ENCODE measurements around the gene XRCC3. TPM values are rescaled to one million over a fixed set of nuclear protein-coding genes. Genes with fewer than 3 reads are reported as not detected.

The XRCC3 gene
- total and polyA plus RNA-seq, 2 of the 8 experiments (the other 6 are each of a cell fraction or from before 2014, with no cell fraction given): 36.9 to 41.8 TPM

- no peak overlapping the region for H3K4me2 ChIP-seq (ENCODE audit: insufficient read depth in 1 of 2, low read depth in 2 of 2, low read length in 2 of 2)
- H4K20me1 ChIP-seq (replicated peaks in 1 of 2; ENCODE audit: control insufficient read depth in 1 of 2, insufficient read depth in 2 of 2, low read length in 2 of 2): peaks cover 3 to 13% of the 10 kb centered on the region in 2 experiments
- no peak overlapping the region for H2AFZ ChIP-seq (ENCODE audit: low read length)
- no peaks in the 10 kb centered on the region for H3K4me1 ChIP-seq (replicated peaks in 1 of 4; ENCODE audit: control insufficient read depth in 3 of 4, insufficient read depth in 4 of 4, low read length in 3 of 4)
- H3K18ac ChIP-seq (ENCODE audit: extremely low read depth, low read length): no peak overlapping the region
- no peaks in the 10 kb centered on the region for H3K27me3 ChIP-seq (replicated peaks in 1 of 4; ENCODE audit: control insufficient read depth in 3 of 4, extremely low read depth in 1 of 4, insufficient read depth in 3 of 4, low read length in 3 of 4)
- H3K36me3 ChIP-seq (ENCODE audit: control insufficient read depth in 2 of 4, insufficient read depth in 4 of 4, low read length in 3 of 4): peaks cover 33 to 72% (median 50%) of the 10 kb centered on the region in 4 experiments
- FAIRE-seq (no peak), DNase-seq (ENCODE audit: low read depth in 1 of 2, low spot score in 2 of 2) (no peak)
- ChIA-PET POLR2A (ENCODE audit: partially characterized antibody) (interaction anchor here (1.1 to 1.6 kb wide), 3 partner anchors 23 to 32 kb away, joined by 3 to 4 read pairs (median 4); no protein-coding TSS in a partner anchor), CTCF (ENCODE audit: partially characterized antibody) (interaction anchor here (0.6 to 2.3 kb wide), 13 partner anchors 9 to 265 kb away, joined by 3 to 13 read pairs (median 3); no protein-coding TSS in a partner anchor)
- no peak overlapping the region for H2BK12ac ChIP-seq (ENCODE audit: low read depth, low read length)
- H4K8ac ChIP-seq (ENCODE audit: extremely low read depth, insufficient read depth, low read length): no peak overlapping the region
- H3K9ac ChIP-seq (replicated peaks in 1 of 4; ENCODE audit: extremely low read depth in 1 of 4, low read depth in 3 of 4, low read length in 3 of 4): no peak overlapping the region
- no peak overlapping the region for H3K4me3 ChIP-seq (ENCODE audit: extremely low read depth in 1 of 4, insufficient read depth in 2 of 4, low read depth in 3 of 4, low read length in 4 of 4)
- no peaks in the 10 kb centered on the region for H3K9me3 ChIP-seq (ENCODE audit: insufficient read depth in 2 of 2, low read depth in 1 of 2, low read length in 1 of 2)
- no peak overlapping the region for H3K23ac ChIP-seq (ENCODE audit: insufficient read length)
- H2BK15ac ChIP-seq (ENCODE audit: low read length): no peak overlapping the region
- H3K27ac ChIP-seq (ENCODE audit: low read depth, low read length): no peak overlapping the region
- H4K5ac ChIP-seq (ENCODE audit: insufficient read length, low read depth, low read length): no peak overlapping the region
- no peak overlapping the region for H2BK20ac ChIP-seq (ENCODE audit: low read length)
- H3K23me2 ChIP-seq (ENCODE audit: low read depth, low read length): no peaks in the 10 kb centered on the region
- 89% methylated on average over 17 of the region's 17 CpGs; no CpG with 5 or more reads in 1 of the 2 experiments for WGBS, 2 experiments (ENCODE audit: extremely low coverage in 1 of 2, insufficient coverage in 1 of 2, insufficient read length in 1 of 2, insufficient replicate concordance in 2 of 2, low coverage in 1 of 2, low lambda C conversion rate in 2 of 2, missing lambda C conversion rate in 1 of 2)
- no peak overlapping the region for H3K56ac ChIP-seq (replicated peaks; ENCODE audit: insufficient read length, low read depth, low read length)
- H2AK5ac ChIP-seq (ENCODE audit: low read depth, low read length): no peak overlapping the region
- H3K79me2 ChIP-seq (ENCODE audit: control insufficient read depth in 1 of 2, insufficient read depth in 2 of 2, low read length in 2 of 2): no peaks in the 10 kb centered on the region; a peak in 1 of 4 replicates
- H4K91ac ChIP-seq (replicated peaks; ENCODE audit: insufficient read length, low read length): no peak overlapping the region
- no peaks in the 10 kb centered on the region for H3K79me1 ChIP-seq (ENCODE audit: low read depth, low read length)
- H3K4ac ChIP-seq (replicated peaks; ENCODE audit: insufficient read length, low read depth, low read length): no peak overlapping the region
- H2BK120ac ChIP-seq (replicated peaks; ENCODE audit: low read depth, low read length): no peak overlapping the region
- H3K14ac ChIP-seq (ENCODE audit: insufficient read length): no peak overlapping the region
- H2BK5ac ChIP-seq (ENCODE audit: low read depth, low read length): no peak overlapping the region
- no peak for TF ChIP-seq EZH2 (IDR thresholded peaks at IDR 0.05; ENCODE audit: low read depth, low read length, severe bottlenecking)
- no peak for TF ChIP-seq BCL11A (IDR thresholded peaks at IDR 0.05; ENCODE audit: low read depth in 2 of 2, low read length in 2 of 2)
- TF ChIP-seq SAP30 (IDR thresholded peaks at IDR 0.05; ENCODE audit: insufficient read depth, insufficient replicate concordance, low read length): no peak
- no peak for TF ChIP-seq CBX5 (IDR thresholded peaks at IDR 0.05; ENCODE audit: low read depth, low read length)
- TF ChIP-seq EP300 (IDR thresholded peaks at IDR 0.05; ENCODE audit: borderline replicate concordance in 1 of 2, low read depth in 2 of 2, low read length in 2 of 2): no peak
- TF ChIP-seq ASH2L (IDR thresholded peaks at IDR 0.05; ENCODE audit: low read length): no peak
- TF ChIP-seq HDAC2 (IDR thresholded peaks at IDR 0.05; ENCODE audit: borderline replicate concordance in 1 of 2, low read depth in 2 of 2, low read length in 2 of 2): no peak
- no peak for TF ChIP-seq SP2 (IDR thresholded peaks at IDR 0.05; ENCODE audit: low read length)
- TF ChIP-seq ZNF274 (IDR thresholded peaks at IDR 0.05; ENCODE audit: borderline replicate concordance, extremely low read depth, low read length): no peak
- TF ChIP-seq KDM4A (IDR thresholded peaks at IDR 0.05; ENCODE audit: low read depth, low read length, severe bottlenecking): no peak
- TF ChIP-seq TAF7 (optimal IDR thresholded peaks at IDR 0.05; ENCODE audit: borderline replicate concordance, low read depth, low read length): no peak
- TF ChIP-seq BACH1 (IDR thresholded peaks at IDR 0.05; ENCODE audit: low read length): no peak
Observed at GRCh38 chr14:103680491-103681231, 34.6 kb downstream of the XRCC3 start.

Data from H1 (cell line).